Activated CD4-positive, alpha-beta T cell treated with anti-CD3 and anti-CD28 coated beads, Interleukin-2, amount 50 U/mL, for 4 hours (primary cell): ENCODE measurements around the gene C12orf54.
"Not testable (repeated sequence)": the region's sequence is repeated elsewhere in the genome, so short reads cannot be mapped to it uniquely, and the experiment has no call there.

Experiments
- DNase-seq, 2 experiments: peaks; one replicate each; pipeline ENCODE4 v3.0.0-alpha.2; 2020

Gene C12orf54

GRCh38 chr12:48482198-48482597 lies at the start of gene C12orf54:
C12orf54 (plus strand) TSS chr12:48482498; CDS start chr12:48483297, 799 bp downstream.
- DNase-seq = no peak

GRCh38 chr12:48434016-48434415 lies 48.3 kb upstream of the C12orf54 start:
- DNase-seq = not testable (repeated sequence)

GRCh38 chr12:48441069-48441468 lies 41.2 kb upstream of the C12orf54 start:
- DNase-seq = no peak

- DNase-seq = no peak
These were observed 40.0 kb upstream of the C12orf54 start for GRCh38 chr12:48442179-48442847.

- DNase-seq = no peak
These were observed 36.8 kb upstream of the C12orf54 start for GRCh38 chr12:48445538-48445937.

GRCh38 chr12:48446161-48446776 lies 36.0 kb upstream of the C12orf54 start:
- no peak for DNase-seq

- no peak for DNase-seq
These were observed 34.5 kb upstream of the C12orf54 start for GRCh38 chr12:48447755-48448154.

- no peak for DNase-seq
These were observed 30.9 kb upstream of the C12orf54 start for GRCh38 chr12:48451372-48451771.

GRCh38 chr12:48452961-48453360 lies 29.3 kb upstream of the C12orf54 start:
- not testable (repeated sequence) for DNase-seq

GRCh38 chr12:48454667-48455066 lies 27.6 kb upstream of the C12orf54 start:
- DNase-seq = no peak

- DNase-seq = no peak
These were observed 27.2 kb upstream of the C12orf54 start for GRCh38 chr12:48455116-48455515.

- DNase-seq = no peak
These were observed 23.0 kb upstream of the C12orf54 start for GRCh38 chr12:48459259-48459658.

- DNase-seq = not testable (repeated sequence)
These were observed 13.3 kb upstream of the C12orf54 start for GRCh38 chr12:48469027-48469426.

GRCh38 chr12:48472259-48472658 lies 10.0 kb upstream of the C12orf54 start, which contains the start of gene ANP32D:
ANP32D (plus strand) TSS chr12:48472559; CDS start chr12:48472665, 106 bp downstream.
- no peak for DNase-seq

- no peak for DNase-seq
These were observed 9.2 kb upstream of the C12orf54 start for GRCh38 chr12:48473061-48473460.

GRCh38 chr12:48474497-48474896 lies 7.8 kb upstream of the C12orf54 start:
- DNase-seq = not testable (repeated sequence)

- no peak for DNase-seq
These were observed 632 bp downstream of the C12orf54 start for GRCh38 chr12:48482930-48483329.

GRCh38 chr12:48486261-48486660 lies 4.0 kb downstream of the C12orf54 start:
- DNase-seq = no peak

GRCh38 chr12:48486679-48487078 lies 4.4 kb downstream of the C12orf54 start:
- no peak for DNase-seq

GRCh38 chr12:48489012-48489411 lies 6.7 kb downstream of the C12orf54 start:
- no peak for DNase-seq

- not testable (repeated sequence) for DNase-seq
These were observed 7.2 kb downstream of the C12orf54 start for GRCh38 chr12:48489456-48489855.

- not testable (repeated sequence) for DNase-seq
These were observed 18.0 kb downstream of the C12orf54 start for GRCh38 chr12:48500281-48500680.

- not testable (repeated sequence) for DNase-seq
These were observed 24.5 kb downstream of the C12orf54 start for GRCh38 chr12:48506836-48507235.

- no peak for DNase-seq
These were observed 26.7 kb downstream of the C12orf54 start for GRCh38 chr12:48508987-48509386.

- DNase-seq = no peak
These were observed 27.8 kb downstream of the C12orf54 start for GRCh38 chr12:48510111-48510510.
